Measurements from ENCODE around the gene ART1.

DNA sequence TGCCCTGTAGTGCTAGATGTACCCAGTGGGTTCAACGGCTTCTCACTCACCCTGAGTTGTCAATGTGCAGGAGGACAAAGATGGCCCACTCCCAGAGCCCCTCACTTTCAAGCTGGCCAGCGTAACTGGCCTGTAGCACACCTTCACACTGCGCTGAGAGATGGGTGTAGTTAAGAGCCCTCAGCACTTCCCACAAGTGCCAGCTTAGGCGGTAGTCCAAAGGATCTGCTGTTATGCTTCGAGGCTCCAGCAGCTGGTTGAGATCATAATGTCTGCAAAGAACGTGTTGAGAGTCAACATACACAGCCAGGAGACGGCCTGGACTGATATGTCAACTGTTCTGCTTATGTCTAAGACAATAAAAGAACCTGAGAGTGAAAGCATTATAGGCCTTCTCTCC, 41.0 kb downstream of the ART1 start:
- no peak for TF ChIP-seq CTCF (IDR thresholded peaks at IDR 0.05; ENCODE audit: insufficient read depth, low read depth, low read length)
- TF ChIP-seq EZH2 (IDR thresholded peaks at IDR 0.05; ENCODE audit: insufficient read depth, low read length), result no peak
